Hepatocyte (in vitro differentiated cells): Measurements from ENCODE around the gene ERCC2.

Source experiments
- CTCF ChIP-seq: fragments of 200-600 bp; sonication (generic); IDR thresholded peaks from 2 replicates; pipeline ENCODE4 v1.5.1; 2016; ENCODE audit warnings: antibody characterized with exemption, mild to moderate bottlenecking; ENCODE audit not compliant: poor library complexity
- EZH2 ChIP-seq: fragments of 200-600 bp; sonication (generic); IDR thresholded peaks from 2 replicates; pipeline ENCODE4 v1.6.1; 2016; ENCODE audit warnings: antibody characterized with exemption, mild to moderate bottlenecking, borderline replicate concordance

- TF ChIP-seq CTCF, result no peak
- TF ChIP-seq EZH2, result no peak
These were observed 35.3 kb upstream of the ERCC2 start for GRCh38 chr19:45405435-45406225.
